GM21786 (cell line): Measurements from ENCODE around the gene LCLAT1.

ENCODE experiments used
- ATAC-seq: cut with Tn5 transposase; IDR thresholded peaks from one replicate; pipeline ENCODE4 v1.9.1; 2021; ENCODE audit not compliant: unreplicated experiment

LCLAT1 gene

GRCh38 chr2:30447149-30448045, at the start of gene LCLAT1:
LCLAT1 (plus strand) TSS chr2:30447246; CDS start chr2:30525591, 78,345 bp downstream.
- peak; percentile 95 for ATAC-seq

GRCh38 chr2:30398084-30398873, 48.8 kb upstream of the LCLAT1 start:
- no peak for ATAC-seq

GRCh38 chr2:30400151-30400954, 46.7 kb upstream of the LCLAT1 start:
- no peak for ATAC-seq

GRCh38 chr2:30402441-30403182, 44.4 kb upstream of the LCLAT1 start:
- no peak for ATAC-seq

GRCh38 chr2:30403592-30404312, 43.3 kb upstream of the LCLAT1 start:
- no peak for ATAC-seq

GRCh38 chr2:30404319-30405259, 42.5 kb upstream of the LCLAT1 start:
- ATAC-seq: no peak

- ATAC-seq: no peak
Measured at GRCh38 chr2:30405260-30405605, 41.8 kb upstream of the LCLAT1 start.

GRCh38 chr2:30406853-30407252, 40.2 kb upstream of the LCLAT1 start:
- no peak for ATAC-seq

- no peak for ATAC-seq
Measured at GRCh38 chr2:30408961-30409387, 38.1 kb upstream of the LCLAT1 start.

GRCh38 chr2:30410217-30410616, 36.8 kb upstream of the LCLAT1 start:
- ATAC-seq: no peak

GRCh38 chr2:30412047-30412683, 34.9 kb upstream of the LCLAT1 start:
- no peak for ATAC-seq

- ATAC-seq: no peak
Measured at GRCh38 chr2:30412684-30413570, 34.1 kb upstream of the LCLAT1 start.

- no peak for ATAC-seq
Measured at GRCh38 chr2:30414961-30415360, 32.1 kb upstream of the LCLAT1 start.

- no peak for ATAC-seq
Measured at GRCh38 chr2:30417253-30417652, 29.8 kb upstream of the LCLAT1 start.

GRCh38 chr2:30421026-30421603, 25.9 kb upstream of the LCLAT1 start:
- ATAC-seq: peak; percentile 24

- ATAC-seq: peak; percentile 50
Measured at GRCh38 chr2:30421604-30422443, 25.2 kb upstream of the LCLAT1 start.
